Muscle of leg (tissue), 11 donors: Measurements from ENCODE around the gene FUCA1. TPM values are rescaled to one million over a fixed set of nuclear protein-coding genes. Genes with fewer than 3 reads are reported as not detected.
"Not testable (repeated sequence)": the region's sequence is repeated elsewhere in the genome, so short reads cannot be mapped to it uniquely, and the experiment has no call there.

ENCODE experiments used
- DNase-seq: peaks from one replicate; pipeline ENCODE4 v3.0.0; 2013
- H3K27ac ChIP-seq: one replicate; pipeline ENCODE4 v1.5.1; 2013; ENCODE audit warnings: mild to moderate bottlenecking, low read length, control low read depth
- H3K27me3 ChIP-seq: one replicate; pipeline ENCODE4 v1.6.1; 2013; ENCODE audit warnings: low read length; ENCODE audit not compliant: control insufficient read depth, insufficient read depth
- H3K36me3 ChIP-seq: one replicate; pipeline ENCODE4 v1.6.1; 2013; ENCODE audit warnings: low read length; ENCODE audit not compliant: control insufficient read depth, insufficient read depth
- H3K4me1 ChIP-seq: one replicate; pipeline ENCODE4 v1.6.1; 2013; ENCODE audit warnings: low read length; ENCODE audit not compliant: control insufficient read depth, insufficient read depth
- H3K4me3 ChIP-seq: one replicate; pipeline ENCODE4 v1.5.1; 2013; ENCODE audit warnings: low read length, control low read depth
- H3K9me3 ChIP-seq: replicated peaks from 2 replicates; pipeline ENCODE4 v1.6.1; 2013; ENCODE audit warnings: low read depth, low read length; ENCODE audit not compliant: control insufficient read depth
- WGBS: methylation state at CpG from one replicate; pipeline ENCODE4 v1.1.5; 2013; ENCODE audit warnings: missing lambda C conversion rate; ENCODE audit not compliant: insufficient coverage; 5-methylcytosine and 5-hydroxymethylcytosine counted together
- polyA plus RNA-seq, 8 donors: library from polyadenylated mRNA; unstranded; fragments of 120-200 nt; gene quantifications; one replicate each; pipeline versions ENCODE4 v1.2.1 to v1.2.3, GENCODE V29; 2013; ENCODE audit warnings: inconsistent platforms in 1 of 8, low replicate concordance in 1 of 8; ENCODE audit not compliant: insufficient read length in 8 of 8, insufficient read depth in 1 of 8
- total RNA-seq: library from RNA; stranded (reverse); fragments of 120-200 nt; gene quantifications from one replicate; pipeline ENCODE4 v1.2.4, GENCODE V29; 2013

The FUCA1 gene
- total and polyA plus RNA-seq, 9 donors, result 12.7 to 20.4 (median 13.7) TPM

DNA sequence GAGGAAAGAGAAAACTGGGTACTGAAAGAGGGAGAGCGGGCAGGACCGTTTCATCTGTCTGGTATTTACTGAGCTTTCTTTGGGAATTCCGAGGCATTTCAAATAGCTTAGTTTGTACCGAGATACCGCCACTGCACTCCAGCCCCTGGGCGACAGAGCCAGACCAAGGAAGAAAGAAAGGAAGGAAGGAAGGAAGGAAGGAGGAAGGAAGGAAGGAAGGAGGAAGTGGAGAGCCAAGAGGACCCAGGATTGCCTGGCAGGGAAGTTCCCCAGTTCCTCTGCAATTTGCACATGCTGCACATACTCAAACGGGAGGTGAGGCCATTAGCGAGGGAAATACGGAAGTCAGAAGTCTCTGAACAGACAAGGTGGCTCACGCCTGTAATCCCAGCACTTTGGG is 961 bp upstream of the FUCA1 start:
- 73% methylated on average over 9 of the region's 10 CpGs for WGBS
- Histone ChIP-seq H3K27ac (no peak overlapping the region), H3K4me1 (peaks cover 15% of the 10 kb centered on the region), H3K36me3 (peaks cover 2% of the 10 kb centered on the region), H3K9me3 (no peaks in the 10 kb centered on the region), H3K27me3 (peaks cover 9% of the 10 kb centered on the region), H3K4me3 (peak overlapping the region; percentile 71)
- peak; percentile 39 for DNase-seq

DNA sequence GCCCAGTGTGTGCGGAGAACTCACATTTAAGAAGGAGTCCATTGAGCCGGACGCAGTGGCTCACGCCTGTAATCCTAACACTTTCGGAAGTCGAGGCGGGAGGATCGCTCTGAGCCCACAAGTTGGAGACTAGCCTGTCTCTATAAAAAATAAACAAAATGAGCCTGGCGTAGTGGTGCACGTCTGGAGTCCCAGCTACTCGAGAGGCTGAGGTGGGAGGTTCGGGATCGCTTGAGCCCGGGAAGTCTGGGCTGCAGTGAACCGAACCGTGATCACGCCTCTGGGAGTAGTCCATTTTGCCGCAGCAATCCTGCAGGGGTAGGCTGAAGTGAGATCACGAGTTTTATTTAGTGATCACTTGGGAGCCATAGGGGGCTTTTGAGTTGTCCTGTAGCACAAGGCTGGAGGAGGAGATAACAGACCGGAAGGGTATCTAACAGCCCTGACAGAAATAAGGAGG is 497 bp upstream of the FUCA1 start:
- Histone ChIP-seq H3K9me3 (no peaks in the 10 kb centered on the region), H3K4me1 (peaks cover 15% of the 10 kb centered on the region), H3K36me3 (peaks cover 2% of the 10 kb centered on the region), H3K27ac (peak overlapping the region; percentile 3), H3K4me3 (peak overlapping the region; percentile 71), H3K27me3 (peaks cover 9% of the 10 kb centered on the region)
- WGBS, result 19% methylated on average over 20 of the region's 20 CpGs
- DNase-seq, result no peak

DNA sequence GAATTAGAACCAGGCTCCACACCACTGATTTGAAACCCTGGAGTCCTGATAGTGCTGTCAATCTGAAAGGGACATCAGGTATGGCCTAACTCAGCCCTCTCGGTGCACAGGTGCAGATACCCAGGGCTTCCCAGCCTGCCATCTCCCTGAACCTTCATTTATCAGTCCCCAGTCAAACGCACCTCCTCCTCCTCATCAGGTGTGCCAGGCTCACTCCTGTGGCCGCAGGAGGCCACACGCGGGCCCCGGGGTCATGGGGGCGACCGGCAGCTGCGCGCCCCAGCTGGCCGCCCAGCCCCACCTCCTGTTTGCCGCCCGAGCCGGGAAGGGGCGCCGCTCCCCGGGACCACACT is 572 bp downstream of the FUCA1 start:
- Histone ChIP-seq H3K27me3 (peaks cover 9% of the 10 kb centered on the region), H3K27ac (no peak overlapping the region), H3K4me3 (peak overlapping the region; percentile 71), H3K4me1 (peaks cover 15% of the 10 kb centered on the region), H3K9me3 (no peaks in the 10 kb centered on the region), H3K36me3 (peaks cover 2% of the 10 kb centered on the region)
- WGBS, result 2% methylated on average over 17 of the region's 17 CpGs
- no peak for DNase-seq

DNA sequence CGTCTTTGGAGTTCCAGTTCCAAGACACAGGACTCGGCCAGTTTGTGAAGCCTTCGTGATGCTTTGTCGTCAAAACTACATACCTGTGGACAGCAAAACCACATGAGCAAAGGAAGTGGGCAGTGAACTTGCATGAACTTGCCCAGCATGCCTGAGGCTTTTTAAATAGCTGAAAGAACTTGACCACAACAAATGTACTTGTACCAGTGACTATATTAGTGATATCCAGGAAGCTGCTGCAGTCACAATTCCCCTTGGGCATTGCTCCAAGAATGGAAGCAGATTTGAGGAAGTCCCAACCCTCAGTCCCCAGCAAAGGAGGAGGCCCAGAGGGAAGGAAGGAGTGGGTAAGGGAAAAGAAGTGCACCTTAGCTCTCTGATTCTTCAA is 2.6 kb downstream of the FUCA1 start:
- no peak overlapping the region for H3K27ac ChIP-seq
- H3K4me1 ChIP-seq, result peaks cover 15% of the 10 kb centered on the region
- no peak overlapping the region for H3K4me3 ChIP-seq
- WGBS, result 84% methylated on average over 4 of the region's 4 CpGs
- DNase-seq, result peak; percentile 73
- H3K27me3 ChIP-seq, result peaks cover 9% of the 10 kb centered on the region
- H3K36me3 ChIP-seq, result peaks cover 5% of the 10 kb centered on the region
- no peaks in the 10 kb centered on the region for H3K9me3 ChIP-seq

DNA sequence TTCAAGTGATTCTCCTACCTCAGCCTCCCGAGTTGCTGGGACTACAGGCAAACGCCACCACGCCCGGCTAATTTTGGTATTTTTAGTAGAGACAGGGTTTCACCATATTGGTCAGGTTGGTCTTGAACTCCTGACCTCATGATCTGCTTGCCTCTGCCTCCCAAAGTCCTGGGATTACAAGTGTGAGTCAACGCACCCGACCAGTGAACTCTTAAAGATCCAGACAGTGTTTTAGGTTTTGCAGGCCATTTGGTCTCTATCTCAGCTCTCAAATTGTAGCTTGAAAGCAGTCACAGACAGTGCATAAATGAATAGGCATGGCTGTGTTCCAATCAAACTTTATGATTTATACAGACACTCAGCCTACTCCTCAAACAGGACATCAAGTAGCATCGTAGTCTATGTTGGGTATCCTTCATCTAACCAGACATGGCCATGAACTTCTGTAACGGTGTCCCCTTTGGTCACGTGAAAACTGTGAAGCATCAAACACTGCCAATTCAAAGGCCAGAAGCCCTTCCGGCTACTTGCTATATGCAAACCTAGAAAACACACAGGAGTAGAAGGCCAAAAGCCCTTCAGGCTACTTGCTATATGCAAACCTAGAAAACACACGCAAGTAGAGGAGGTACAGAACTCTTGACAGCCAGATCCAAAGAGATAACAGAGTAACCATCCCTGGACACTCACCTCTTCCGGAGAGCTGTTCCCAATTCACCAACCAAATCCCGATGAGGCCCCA is 3.1 kb downstream of the FUCA1 start:
- Histone ChIP-seq H3K9me3 (no peaks in the 10 kb centered on the region), H3K27me3 (peaks cover 9% of the 10 kb centered on the region), H3K4me1 (peaks cover 15% of the 10 kb centered on the region), H3K36me3 (peaks cover 5% of the 10 kb centered on the region), H3K27ac (no peak overlapping the region), H3K4me3 (no peak overlapping the region)
- 100% methylated on average over 8 of the region's 13 CpGs for WGBS
- no peak for DNase-seq

DNA sequence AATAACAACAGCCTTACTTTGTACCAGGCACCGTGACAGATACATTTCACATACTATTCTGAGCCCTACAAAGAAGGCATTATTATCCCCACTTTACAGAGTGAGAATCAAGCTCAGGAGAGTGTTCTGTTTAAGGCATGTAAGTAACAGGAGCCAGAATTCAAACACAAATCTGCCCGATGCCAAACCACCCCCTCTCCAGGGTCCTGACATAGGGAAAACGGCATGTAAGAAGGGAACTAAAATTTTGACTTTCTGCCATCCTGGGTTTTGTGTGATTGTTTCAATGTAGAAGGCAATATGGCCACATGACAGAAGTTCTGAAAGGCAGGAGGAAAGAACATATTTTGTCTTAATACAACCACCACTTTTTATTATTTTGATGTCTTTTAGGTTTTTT is 5.5 kb downstream of the FUCA1 start:
- no CpG with 5 or more reads among the region's 3 CpGs for WGBS
- no peak overlapping the region for H3K27ac ChIP-seq
- no peak overlapping the region for H3K4me3 ChIP-seq
- H3K4me1 ChIP-seq, result peaks cover 10% of the 10 kb centered on the region
- H3K9me3 ChIP-seq, result no peaks in the 10 kb centered on the region
- peaks cover 2% of the 10 kb centered on the region for H3K27me3 ChIP-seq
- DNase-seq, result no peak
- peaks cover 17% of the 10 kb centered on the region for H3K36me3 ChIP-seq

DNA sequence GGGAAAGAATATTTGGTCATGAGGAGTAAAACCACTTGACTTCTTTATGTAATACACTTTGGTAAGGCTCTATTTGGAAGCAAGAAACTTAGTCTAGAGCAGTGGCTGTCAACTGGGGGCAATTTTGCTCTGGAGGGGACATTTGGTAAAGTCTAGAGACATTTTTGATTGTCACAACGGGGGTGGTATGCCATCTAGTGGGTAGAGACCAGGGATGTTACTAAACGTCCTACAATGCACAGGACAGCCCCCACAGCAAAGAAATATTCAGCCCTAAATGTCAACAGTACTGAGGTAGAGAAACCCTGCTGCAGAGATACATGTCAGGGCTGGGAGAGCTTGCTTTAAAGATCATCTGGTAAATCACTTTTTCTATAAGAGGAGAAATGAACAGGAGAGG is 13.5 kb downstream of the FUCA1 start:
- no peaks in the 10 kb centered on the region for H3K4me1 ChIP-seq
- H3K27me3 ChIP-seq, result no peaks in the 10 kb centered on the region
- WGBS, result no CpG with 5 or more reads among the region's 2 CpGs
- H3K36me3 ChIP-seq, result peaks cover 8% of the 10 kb centered on the region
- H3K9me3 ChIP-seq, result no peaks in the 10 kb centered on the region
- no peak overlapping the region for H3K27ac ChIP-seq
- DNase-seq, result no peak
- no peak overlapping the region for H3K4me3 ChIP-seq

DNA sequence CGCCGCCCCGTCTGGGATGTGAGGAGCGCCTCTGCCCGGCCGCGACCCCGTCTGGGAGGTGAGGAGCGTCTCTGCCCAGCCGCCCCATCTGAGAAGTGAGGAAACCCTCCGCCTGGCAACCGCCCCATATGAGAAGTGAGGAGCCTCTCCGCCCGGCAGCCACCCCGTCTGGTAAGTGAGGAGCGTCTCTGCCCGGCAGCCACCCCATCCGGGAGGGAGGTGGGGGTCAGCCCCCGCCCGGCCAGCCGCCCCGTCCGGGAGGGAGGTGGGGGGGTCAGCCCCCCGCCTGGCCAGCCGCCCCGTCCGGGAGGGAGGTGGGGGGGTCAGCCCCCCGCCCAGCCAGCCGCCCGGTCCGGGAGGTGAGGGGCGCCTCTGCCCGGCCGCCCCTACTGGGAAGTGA is 15.0 kb downstream of the FUCA1 start:
- H3K27ac ChIP-seq, H3K9me3 ChIP-seq, DNase-seq, H3K4me1 ChIP-seq, H3K4me3 ChIP-seq, H3K36me3 ChIP-seq, H3K27me3 ChIP-seq: not testable (repeated sequence)
- WGBS, result no CpG with 5 or more reads among the region's 34 CpGs

DNA sequence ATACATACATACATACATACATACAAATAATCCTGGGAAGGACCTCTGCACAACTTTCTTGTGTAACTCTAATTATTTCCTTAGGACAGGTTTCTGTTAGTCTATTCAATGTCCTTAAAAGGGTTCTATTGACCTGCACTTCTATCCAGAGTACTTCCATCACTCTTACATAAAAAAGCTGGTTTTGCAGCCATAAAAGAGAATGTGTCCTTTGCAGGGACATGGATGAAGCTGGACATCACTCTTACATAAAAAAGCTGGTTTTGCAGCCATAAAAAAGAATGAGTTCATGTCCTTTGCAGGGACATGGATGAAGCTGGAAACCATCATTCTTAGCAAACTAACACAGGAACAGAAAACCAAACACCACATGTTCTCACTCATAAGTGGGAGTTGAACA is 16.7 kb downstream of the FUCA1 start:
- H3K9me3 ChIP-seq, DNase-seq, H3K4me1 ChIP-seq, H3K27me3 ChIP-seq, H3K4me3 ChIP-seq, H3K36me3 ChIP-seq, H3K27ac ChIP-seq: not testable (repeated sequence)

DNA sequence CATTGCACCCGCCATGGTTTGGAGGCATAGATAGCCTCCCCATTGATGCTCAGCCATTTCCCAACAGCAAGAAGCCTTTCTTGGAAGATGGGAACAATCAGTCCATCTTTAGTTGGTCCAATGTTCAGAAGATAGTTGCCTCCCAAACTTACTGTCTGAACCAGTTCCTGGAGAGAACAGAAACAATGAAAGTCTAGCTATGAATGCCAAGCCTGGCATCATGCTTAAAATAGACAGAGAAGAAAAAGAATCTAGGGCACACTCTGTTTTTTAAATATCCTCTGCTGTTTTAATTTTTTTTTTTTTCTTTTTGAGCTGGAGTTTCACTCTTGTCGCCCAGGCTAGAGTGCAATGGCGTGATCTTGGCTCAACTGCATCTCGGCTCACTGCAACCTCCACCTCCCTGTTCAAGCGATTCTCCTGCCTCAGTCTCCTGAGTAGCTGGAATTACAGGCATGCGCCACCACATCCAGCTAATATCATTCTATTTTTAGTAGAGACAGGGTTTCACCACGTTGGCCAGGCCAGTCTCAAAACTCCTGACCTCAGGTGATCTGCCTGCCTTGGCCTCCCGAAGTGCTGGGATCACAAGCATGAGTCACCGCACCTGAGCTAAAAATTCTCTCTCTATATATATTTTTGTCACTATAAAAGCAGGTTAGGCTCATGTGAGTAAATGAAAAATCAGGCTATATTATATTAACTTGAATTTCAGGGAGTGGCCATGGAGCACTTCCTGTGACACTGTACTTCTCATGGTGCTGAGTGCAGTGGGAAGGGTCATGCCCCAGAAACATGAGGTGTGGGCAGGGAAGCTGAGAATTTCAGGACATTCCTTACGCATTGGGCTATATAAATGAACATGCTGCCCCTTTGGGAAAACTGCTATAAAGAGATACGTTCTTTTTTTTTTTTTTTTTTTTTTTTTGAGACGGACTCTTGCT is 19.1 kb downstream of the FUCA1 start:
- 93% methylated on average over 5 of the region's 12 CpGs for WGBS
- Histone ChIP-seq H3K4me1 (no peaks in the 10 kb centered on the region), H3K36me3 (peaks cover 11% of the 10 kb centered on the region), H3K4me3 (no peak overlapping the region), H3K9me3 (peaks cover 2% of the 10 kb centered on the region), H3K27ac (no peak overlapping the region), H3K27me3 (no peaks in the 10 kb centered on the region)
- DNase-seq, result no peak
